ENCODE results near the gene TMOD1.

Gene TMOD1

GRCh38 chr9:97518909-97519307 lies 17.4 kb downstream of the TMOD1 start:
- DNase-seq: no peak

GRCh38 chr9:97519441-97519970 lies 18.0 kb downstream of the TMOD1 start:
- DNase-seq: no peak

- no peak for DNase-seq
Observed at GRCh38 chr9:97521576-97522333, 20.3 kb downstream of the TMOD1 start.

GRCh38 chr9:97524424-97524823 lies 23.0 kb downstream of the TMOD1 start:
- DNase-seq: no peak

- no peak for DNase-seq
Observed at GRCh38 chr9:97525451-97525850, 24.0 kb downstream of the TMOD1 start.

GRCh38 chr9:97526895-97527575 lies 25.6 kb downstream of the TMOD1 start:
- no peak for DNase-seq

- DNase-seq: no peak
Observed at GRCh38 chr9:97527626-97528528, 26.4 kb downstream of the TMOD1 start.

GRCh38 chr9:97528529-97529230 lies 27.2 kb downstream of the TMOD1 start:
- DNase-seq: no peak

GRCh38 chr9:97529363-97530076 lies 28.1 kb downstream of the TMOD1 start:
- DNase-seq: no peak

GRCh38 chr9:97531888-97532376 lies 30.5 kb downstream of the TMOD1 start:
- no peak for DNase-seq

- DNase-seq: no peak
Observed at GRCh38 chr9:97534185-97534584, 32.7 kb downstream of the TMOD1 start.

- no peak for DNase-seq
Observed at GRCh38 chr9:97534961-97535594, 33.6 kb downstream of the TMOD1 start.

- no peak for DNase-seq
Observed at GRCh38 chr9:97535771-97536170, 34.3 kb downstream of the TMOD1 start.

GRCh38 chr9:97536480-97536879 lies 35.0 kb downstream of the TMOD1 start:
- no peak for DNase-seq

- no peak for DNase-seq
Observed at GRCh38 chr9:97543561-97543960, 42.1 kb downstream of the TMOD1 start.

- DNase-seq: no peak
Observed at GRCh38 chr9:97545486-97545885, 44.0 kb downstream of the TMOD1 start.

- no peak for DNase-seq
Observed at GRCh38 chr9:97547098-97547829, 45.8 kb downstream of the TMOD1 start.

GRCh38 chr9:97548379-97548778 lies 46.9 kb downstream of the TMOD1 start:
- DNase-seq: no peak

- DNase-seq: no peak
Observed at GRCh38 chr9:97548819-97549540, 47.5 kb downstream of the TMOD1 start.

GRCh38 chr9:97550386-97550785 lies 48.9 kb downstream of the TMOD1 start:
- no peak for DNase-seq
